ENCODE data around the gene DLX1. TPM values are rescaled to one million over a fixed set of nuclear protein-coding genes. Genes with fewer than 3 reads are reported as not detected.
"Not testable (repeated sequence)": the region's sequence is repeated elsewhere in the genome, so short reads cannot be mapped to it uniquely, and the experiment has no call there.

Gene DLX1
- total and polyA plus RNA-seq, 4 donors: 0.18 to 0.51 (median 0.38) TPM; not detected in 1

DNA sequence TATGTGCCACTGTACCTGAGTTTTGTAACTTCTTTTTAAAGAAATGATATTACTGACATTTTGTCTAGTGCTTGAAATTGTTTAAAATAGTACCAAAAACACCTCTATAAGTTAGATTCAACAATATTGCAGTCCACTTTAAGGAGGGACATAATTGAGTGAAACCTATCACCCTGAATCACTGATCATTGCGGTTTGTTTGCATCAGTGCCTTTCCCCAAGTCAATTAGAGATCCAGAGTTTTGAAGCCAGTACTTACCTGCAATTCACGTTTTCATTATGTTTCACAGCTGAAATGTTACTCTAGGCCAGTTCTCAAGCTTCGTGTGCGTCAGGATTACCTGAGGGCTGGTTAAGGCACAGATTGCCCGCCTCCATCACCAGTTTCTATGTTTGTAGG is 26.6 kb upstream of the DLX1 start:
- intact Hi-C loops (cut with DNase I): no loop called here
- Histone ChIP-seq H3K4me1 (ENCODE audit: control insufficient read depth in 1 of 2, insufficient read depth in 2 of 2, low read length in 2 of 2) (no peaks in the 10 kb centered on the region), H3K27me3 (ENCODE audit: control insufficient read depth in 1 of 2, insufficient read depth in 2 of 2, low read length in 1 of 2) (no peaks in the 10 kb centered on the region), H3K36me3 (ENCODE audit: control insufficient read depth in 1 of 2, insufficient read depth in 2 of 2, low read length in 1 of 2) (peaks cover 0 to 1% of the 10 kb centered on the region in 2 donors), H3K9me3 (ENCODE audit: control insufficient read depth, low read length) (peaks cover 2% of the 10 kb centered on the region), H3K4me3 (ENCODE audit: low read length in 2 of 2) (no peak overlapping the region), H3K27ac (ENCODE audit: low read depth in 1 of 2, low read length in 2 of 2) (no peak overlapping the region)
- ATAC-seq (ENCODE audit: low FRiP score) (no peak), DNase-seq (no peak)
- 95 to 97% methylated on average over 5 of the region's 5 CpGs for WGBS, 2 donors

DNA sequence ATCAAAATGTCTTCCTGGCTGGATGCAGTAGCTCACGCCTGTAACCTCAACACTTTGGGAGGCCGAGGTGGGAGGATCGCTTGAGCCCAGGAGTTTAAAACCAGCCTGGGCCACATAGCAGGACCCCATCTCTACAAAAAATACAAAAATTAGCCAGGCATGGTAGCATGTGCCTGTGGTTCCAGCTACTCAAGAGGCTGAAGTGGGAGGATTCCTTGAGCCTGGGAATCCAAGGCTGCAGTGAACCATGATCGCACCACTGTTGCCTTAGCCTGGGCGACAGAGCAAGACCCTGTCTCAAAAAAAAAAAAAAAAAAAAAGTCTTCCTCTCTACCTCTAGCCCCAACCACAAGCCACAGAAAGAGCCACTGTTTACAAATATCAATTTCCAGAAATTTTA is 25.2 kb upstream of the DLX1 start:
- H3K9me3 ChIP-seq (ENCODE audit: control insufficient read depth, low read length); H3K36me3 ChIP-seq (ENCODE audit: control insufficient read depth in 1 of 2, insufficient read depth in 2 of 2, low read length in 1 of 2); H3K27me3 ChIP-seq (ENCODE audit: control insufficient read depth in 1 of 2, insufficient read depth in 2 of 2, low read length in 1 of 2); H3K4me1 ChIP-seq (ENCODE audit: control insufficient read depth in 1 of 2, insufficient read depth in 2 of 2, low read length in 2 of 2); H3K4me3 ChIP-seq (ENCODE audit: low read length in 2 of 2); ATAC-seq (ENCODE audit: low FRiP score); DNase-seq; intact Hi-C loops (cut with DNase I); H3K27ac ChIP-seq (ENCODE audit: low read depth in 1 of 2, low read length in 2 of 2): not testable (repeated sequence)
- WGBS, 2 donors: 92 to 97% methylated on average over 5 of the region's 5 CpGs

DNA sequence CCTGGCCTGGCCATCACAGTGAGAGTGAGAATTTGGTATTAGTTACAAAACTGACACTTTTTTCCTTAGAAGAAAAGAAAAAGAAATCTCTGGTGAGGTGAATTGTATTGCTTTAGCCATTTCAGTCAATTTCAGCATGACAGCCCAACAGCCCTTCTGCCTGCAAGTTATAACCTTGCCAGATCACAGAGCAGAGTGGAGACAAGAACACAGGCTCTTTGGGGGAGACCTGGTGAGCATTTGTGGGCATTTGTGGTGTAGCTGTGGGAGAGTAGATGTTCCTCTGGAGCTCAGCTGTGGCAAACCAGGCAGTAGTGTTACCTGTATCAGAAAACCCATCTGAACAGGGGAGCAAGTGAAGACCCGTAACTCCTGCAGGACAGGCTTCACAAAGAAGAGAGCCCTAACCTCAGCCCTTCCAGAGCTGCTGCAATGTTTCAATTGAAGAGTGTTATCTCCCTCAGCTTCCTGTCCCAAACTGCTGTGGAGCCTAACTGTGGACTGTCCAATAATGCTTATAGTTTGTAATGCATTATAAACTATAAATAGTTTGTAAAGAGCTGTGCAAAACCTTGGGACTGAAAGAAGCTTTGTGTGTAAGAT is 22.8 kb upstream of the DLX1 start:
- H3K27ac ChIP-seq (ENCODE audit: low read depth in 1 of 2, low read length in 2 of 2): no peak overlapping the region
- WGBS, 2 donors: 92 to 95% methylated on average over 1 of the region's 1 CpG

DNA sequence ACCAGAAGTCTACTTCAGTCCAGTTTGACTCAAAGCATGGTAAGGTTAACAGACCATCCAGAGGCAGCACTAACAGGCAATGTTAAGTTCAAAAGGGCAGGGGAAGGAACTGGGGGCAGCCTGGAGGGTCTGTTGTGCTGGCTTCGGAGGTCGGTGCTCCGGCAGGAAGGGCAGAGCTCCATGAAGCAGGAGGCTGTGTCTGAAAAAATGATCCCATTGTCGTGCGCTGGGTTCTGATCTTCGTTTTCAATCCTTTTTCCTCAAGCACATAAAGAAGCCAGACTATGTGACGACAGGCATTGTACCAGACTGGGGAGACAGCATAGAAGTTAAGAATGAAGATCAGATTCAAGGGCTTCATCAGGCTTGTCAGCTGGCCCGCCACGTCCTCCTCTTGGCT is 21.9 kb upstream of the DLX1 start:
- 90 to 91% methylated on average over 9 of the region's 9 CpGs for WGBS, 2 donors
- no peak overlapping the region for H3K4me3 ChIP-seq (ENCODE audit: low read length in 2 of 2)

More for the DNA sequence above, 22.8 kb upstream of the DLX1 start:
- no peaks in the 10 kb centered on the region for H3K27me3 ChIP-seq (ENCODE audit: control insufficient read depth in 1 of 2, insufficient read depth in 2 of 2, low read length in 1 of 2)
- peaks cover 0 to 3% of the 10 kb centered on the region in 2 donors for H3K36me3 ChIP-seq (ENCODE audit: control insufficient read depth in 1 of 2, insufficient read depth in 2 of 2, low read length in 1 of 2)
- H3K9me3 ChIP-seq (ENCODE audit: control insufficient read depth, low read length): peaks cover 2% of the 10 kb centered on the region
- H3K4me3 ChIP-seq (ENCODE audit: low read length in 2 of 2): no peak overlapping the region
- DNase-seq (no peak), ATAC-seq (ENCODE audit: low FRiP score) (no peak)
- no peaks in the 10 kb centered on the region for H3K4me1 ChIP-seq (ENCODE audit: control insufficient read depth in 1 of 2, insufficient read depth in 2 of 2, low read length in 2 of 2)
- intact Hi-C loops (cut with DNase I): no loop called here

DNA sequence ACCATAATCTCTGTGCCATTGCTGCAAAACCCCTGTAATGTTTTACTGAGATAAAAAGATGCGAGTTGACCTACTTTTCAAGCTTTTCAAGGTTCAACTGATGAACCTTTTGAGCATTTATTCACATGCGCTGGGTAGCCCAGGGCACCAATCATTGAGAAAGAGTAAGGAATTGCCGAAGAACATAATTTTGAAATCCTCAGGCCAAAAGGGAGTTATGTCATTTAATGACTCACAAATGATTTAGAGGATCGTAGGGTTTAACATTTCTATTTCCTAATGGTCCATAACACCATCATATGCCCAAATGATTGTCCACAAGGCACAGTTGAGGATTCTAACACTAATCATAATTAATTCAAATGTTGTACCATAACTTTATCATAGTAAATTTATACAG is 20.2 kb upstream of the DLX1 start:
- H3K4me3 ChIP-seq (ENCODE audit: low read length in 2 of 2): no peak overlapping the region
- DNase-seq: no peak
- ATAC-seq (ENCODE audit: low FRiP score): no peak
- no peak overlapping the region for H3K27ac ChIP-seq (ENCODE audit: low read depth in 1 of 2, low read length in 2 of 2)
- peaks cover 0 to 3% of the 10 kb centered on the region in 2 donors for H3K36me3 ChIP-seq (ENCODE audit: control insufficient read depth in 1 of 2, insufficient read depth in 2 of 2, low read length in 1 of 2)
- peaks cover 2% of the 10 kb centered on the region for H3K9me3 ChIP-seq (ENCODE audit: control insufficient read depth, low read length)
- 95 to 96% methylated on average over 4 of the region's 4 CpGs for WGBS, 2 donors
- intact Hi-C loops (cut with DNase I): no loop called here
- H3K4me1 ChIP-seq (ENCODE audit: control insufficient read depth in 1 of 2, insufficient read depth in 2 of 2, low read length in 2 of 2): no peaks in the 10 kb centered on the region
- no peaks in the 10 kb centered on the region for H3K27me3 ChIP-seq (ENCODE audit: control insufficient read depth in 1 of 2, insufficient read depth in 2 of 2, low read length in 1 of 2)

More for the DNA sequence above, 21.9 kb upstream of the DLX1 start:
- H3K9me3 ChIP-seq (ENCODE audit: control insufficient read depth, low read length): peaks cover 2% of the 10 kb centered on the region
- H3K36me3 ChIP-seq (ENCODE audit: control insufficient read depth in 1 of 2, insufficient read depth in 2 of 2, low read length in 1 of 2): peaks cover 0 to 3% of the 10 kb centered on the region in 2 donors
- no peaks in the 10 kb centered on the region for H3K27me3 ChIP-seq (ENCODE audit: control insufficient read depth in 1 of 2, insufficient read depth in 2 of 2, low read length in 1 of 2)
- H3K4me1 ChIP-seq (ENCODE audit: control insufficient read depth in 1 of 2, insufficient read depth in 2 of 2, low read length in 2 of 2): no peaks in the 10 kb centered on the region
- no peak for DNase-seq
- intact Hi-C loops (cut with DNase I): no loop called here
- ATAC-seq (ENCODE audit: low FRiP score): no peak
- no peak overlapping the region for H3K27ac ChIP-seq (ENCODE audit: low read depth in 1 of 2, low read length in 2 of 2)

DNA sequence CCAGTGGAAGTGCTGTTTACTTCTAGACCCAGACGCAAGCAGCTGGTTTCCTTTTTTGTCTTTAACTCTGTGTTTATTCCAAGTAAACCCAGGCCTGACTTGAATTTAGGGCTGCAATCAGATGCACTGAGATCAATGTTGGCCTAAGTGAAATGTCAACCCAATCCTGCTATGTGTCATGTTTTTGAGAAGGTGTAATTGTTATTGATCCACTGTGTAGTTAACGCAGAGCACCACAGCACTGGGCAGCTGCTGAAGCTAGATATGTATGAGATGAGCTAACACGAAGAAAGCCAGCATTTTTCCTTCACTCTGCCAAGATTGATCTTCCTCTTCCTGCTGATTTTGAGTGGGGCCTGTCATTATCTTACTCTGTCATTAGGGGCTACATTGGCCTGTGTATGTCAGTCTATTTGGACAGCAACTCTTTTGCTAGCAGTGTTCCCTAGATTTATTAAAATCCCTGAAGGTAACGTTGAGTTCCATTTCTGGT is 18.9 kb upstream of the DLX1 start:
- Histone ChIP-seq H3K4me3 (ENCODE audit: low read length in 2 of 2) (no peak overlapping the region), H3K27ac (ENCODE audit: low read depth in 1 of 2, low read length in 2 of 2) (no peak overlapping the region), H3K27me3 (ENCODE audit: control insufficient read depth in 1 of 2, insufficient read depth in 2 of 2, low read length in 1 of 2) (no peaks in the 10 kb centered on the region), H3K9me3 (ENCODE audit: control insufficient read depth, low read length) (peaks cover 2% of the 10 kb centered on the region), H3K4me1 (ENCODE audit: control insufficient read depth in 1 of 2, insufficient read depth in 2 of 2, low read length in 2 of 2) (no peaks in the 10 kb centered on the region), H3K36me3 (ENCODE audit: control insufficient read depth in 1 of 2, insufficient read depth in 2 of 2, low read length in 1 of 2) (peaks cover 0 to 3% of the 10 kb centered on the region in 2 donors)
- ATAC-seq (ENCODE audit: low FRiP score) (no peak), DNase-seq (no peak)
- WGBS, 2 donors: 80 to 84% methylated on average over 4 of the region's 4 CpGs
- intact Hi-C loops (cut with DNase I): no loop called here

DNA sequence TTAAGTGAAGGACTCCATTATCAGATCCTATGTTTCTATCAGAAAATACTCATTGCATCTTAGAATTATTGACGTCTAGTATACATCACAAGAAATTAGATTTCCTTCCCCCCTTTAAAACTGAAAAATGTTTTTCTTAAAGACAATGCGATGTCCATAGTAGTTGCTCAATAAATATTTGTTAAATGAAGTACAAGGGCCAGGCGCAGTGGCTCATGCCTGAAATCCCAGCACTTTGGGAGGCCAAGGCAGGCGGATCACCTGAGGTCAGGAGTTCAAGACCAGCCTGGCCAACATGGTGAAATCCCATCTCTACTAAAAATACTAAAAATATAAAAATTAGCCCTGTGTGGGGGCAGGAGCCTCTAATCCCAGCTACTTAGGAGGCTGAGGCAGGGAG is 17.4 kb upstream of the DLX1 start:
- intact Hi-C loops (cut with DNase I); ATAC-seq (ENCODE audit: low FRiP score): not testable (repeated sequence)

DNA sequence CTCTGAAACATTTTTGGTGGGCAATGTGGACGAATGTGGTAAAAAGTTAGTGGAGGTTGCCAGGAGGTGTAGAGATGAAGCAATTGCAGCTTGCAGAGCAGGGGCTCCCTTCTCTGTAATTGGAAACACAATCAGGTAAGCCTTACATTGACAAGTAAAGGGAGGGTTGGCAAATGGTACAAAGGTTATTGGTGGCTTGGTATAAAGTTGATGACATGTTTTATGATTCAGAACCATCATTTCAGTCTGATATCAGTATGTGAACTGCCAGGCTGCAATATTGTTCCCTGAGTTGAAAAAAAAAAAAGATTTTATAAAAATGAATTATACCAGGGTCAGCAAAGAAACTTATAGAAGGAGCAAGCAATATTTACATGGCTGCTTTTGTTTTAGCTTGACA is 14.4 kb upstream of the DLX1 start:
- Histone ChIP-seq H3K27me3 (ENCODE audit: control insufficient read depth in 1 of 2, insufficient read depth in 2 of 2, low read length in 1 of 2) (no peaks in the 10 kb centered on the region), H3K36me3 (ENCODE audit: control insufficient read depth in 1 of 2, insufficient read depth in 2 of 2, low read length in 1 of 2) (peaks cover 0 to 1% of the 10 kb centered on the region in 2 donors), H3K9me3 (ENCODE audit: control insufficient read depth, low read length) (no peaks in the 10 kb centered on the region), H3K4me3 (ENCODE audit: low read length in 2 of 2) (no peak overlapping the region), H3K27ac (ENCODE audit: low read depth in 1 of 2, low read length in 2 of 2) (no peak overlapping the region), H3K4me1 (ENCODE audit: control insufficient read depth in 1 of 2, insufficient read depth in 2 of 2, low read length in 2 of 2) (no peaks in the 10 kb centered on the region)
- DNase-seq: no peak
- intact Hi-C loops (cut with DNase I): no loop called here
- 89 to 91% methylated on average over 1 of the region's 1 CpG for WGBS, 2 donors
- no peak for ATAC-seq (ENCODE audit: low FRiP score)

More for the DNA sequence above, 17.4 kb upstream of the DLX1 start:
- not testable (repeated sequence) for DNase-seq; H3K4me3 ChIP-seq (ENCODE audit: low read length in 2 of 2); H3K27me3 ChIP-seq (ENCODE audit: control insufficient read depth in 1 of 2, insufficient read depth in 2 of 2, low read length in 1 of 2); H3K9me3 ChIP-seq (ENCODE audit: control insufficient read depth, low read length); H3K4me1 ChIP-seq (ENCODE audit: control insufficient read depth in 1 of 2, insufficient read depth in 2 of 2, low read length in 2 of 2); H3K36me3 ChIP-seq (ENCODE audit: control insufficient read depth in 1 of 2, insufficient read depth in 2 of 2, low read length in 1 of 2); H3K27ac ChIP-seq (ENCODE audit: low read depth in 1 of 2, low read length in 2 of 2)
- 97 to 98% methylated on average over 4 of the region's 4 CpGs for WGBS, 2 donors

DNA sequence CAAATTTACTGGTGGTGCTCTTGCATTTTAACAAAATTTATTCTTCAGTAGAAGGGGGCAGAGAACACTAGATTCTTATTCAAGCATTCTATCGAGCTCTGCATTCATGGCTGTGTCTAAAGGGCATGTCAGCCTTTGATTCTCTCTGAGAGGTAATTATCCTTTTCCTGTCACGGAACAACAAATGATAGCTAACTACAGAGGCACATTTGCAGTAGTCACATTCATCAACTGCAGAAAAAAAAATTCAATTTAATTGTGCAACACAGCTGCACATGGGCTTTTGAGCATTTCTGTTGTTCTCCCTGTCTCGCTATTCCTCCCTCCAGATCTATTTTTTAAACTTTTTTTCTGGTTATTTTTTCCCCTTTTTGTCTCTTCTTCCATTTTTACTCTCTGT is 13.0 kb upstream of the DLX1 start:
- WGBS, 2 donors: 95 to 97% methylated on average over 3 of the region's 3 CpGs
- Histone ChIP-seq H3K9me3 (ENCODE audit: control insufficient read depth, low read length) (no peaks in the 10 kb centered on the region), H3K27me3 (ENCODE audit: control insufficient read depth in 1 of 2, insufficient read depth in 2 of 2, low read length in 1 of 2) (no peaks in the 10 kb centered on the region), H3K4me3 (ENCODE audit: low read length in 2 of 2) (no peak overlapping the region), H3K4me1 (ENCODE audit: control insufficient read depth in 1 of 2, insufficient read depth in 2 of 2, low read length in 2 of 2) (no peaks in the 10 kb centered on the region), H3K36me3 (ENCODE audit: control insufficient read depth in 1 of 2, insufficient read depth in 2 of 2, low read length in 1 of 2) (no peaks in the 10 kb centered on the region), H3K27ac (ENCODE audit: low read depth in 1 of 2, low read length in 2 of 2) (no peak overlapping the region)
- intact Hi-C loops (cut with DNase I): no loop called here
- DNase-seq (no peak), ATAC-seq (ENCODE audit: low FRiP score) (no peak)

Data from aorta (tissue), 5 donors.